IPS-20b (cell line): Measurements from ENCODE around the gene SEM1.
"Not testable (repeated sequence)": the region's sequence is repeated elsewhere in the genome, so short reads cannot be mapped to it uniquely, and the experiment has no call there.

Source experiments
- H3K27ac ChIP-seq: one replicate; pipeline ENCODE4 v1.5.1; 2013; ENCODE audit warnings: low read length
- H3K27me3 ChIP-seq: 2 replicates; pipeline ENCODE4 v1.6.1; 2013; ENCODE audit warnings: mild to moderate bottlenecking, low read length, inconsistent platforms; ENCODE audit not compliant: insufficient read depth
- H3K36me3 ChIP-seq: 2 replicates; pipeline ENCODE4 v1.6.1; 2013; ENCODE audit warnings: low read depth, mild to moderate bottlenecking, inconsistent platforms, low read length, moderate library complexity; ENCODE audit not compliant: insufficient read depth
- H3K4me1 ChIP-seq: 2 replicates; pipeline ENCODE4 v1.6.1; 2013; ENCODE audit warnings: mild to moderate bottlenecking, control low read depth, inconsistent platforms, low read length, moderate library complexity; ENCODE audit not compliant: insufficient read depth
- H3K4me3 ChIP-seq: 2 replicates; pipeline ENCODE4 v1.5.1; 2013; ENCODE audit warnings: mild to moderate bottlenecking, low read length, inconsistent platforms
- H3K9ac ChIP-seq: 2 replicates; pipeline ENCODE4 v1.6.1; 2013; ENCODE audit warnings: low read depth, mild to moderate bottlenecking, inconsistent platforms, low read length, moderate library complexity
- H3K9me3 ChIP-seq: 2 replicates; pipeline ENCODE4 v1.6.1; 2013; ENCODE audit warnings: mild to moderate bottlenecking, low read depth, low read length, inconsistent platforms; ENCODE audit not compliant: insufficient read depth

Gene SEM1

GRCh38 chr7:96676919-96677318 lies 32.7 kb downstream of the SEM1 start:
- Histone ChIP-seq H3K4me3 (no peak overlapping the region), H3K27me3 (no peaks in the 10 kb centered on the region), H3K4me1 (no peaks in the 10 kb centered on the region), H3K27ac (no peak overlapping the region), H3K36me3 (no peaks in the 10 kb centered on the region), H3K9ac (no peak overlapping the region), H3K9me3 (no peaks in the 10 kb centered on the region)

GRCh38 chr7:96675548-96675947 lies 34.1 kb downstream of the SEM1 start:
- Histone ChIP-seq H3K27me3 (no peaks in the 10 kb centered on the region), H3K9ac (no peak overlapping the region), H3K4me1 (no peaks in the 10 kb centered on the region)

GRCh38 chr7:96674565-96674964 lies 35.1 kb downstream of the SEM1 start:
- Histone ChIP-seq H3K27me3 (no peaks in the 10 kb centered on the region), H3K4me1 (no peaks in the 10 kb centered on the region), H3K9me3 (no peaks in the 10 kb centered on the region), H3K27ac (no peak overlapping the region), H3K4me3 (no peak overlapping the region), H3K9ac (no peak overlapping the region), H3K36me3 (no peaks in the 10 kb centered on the region)

More at GRCh38 chr7:96675548-96675947, 34.1 kb downstream of the SEM1 start:
- Histone ChIP-seq H3K36me3 (no peaks in the 10 kb centered on the region), H3K9me3 (no peaks in the 10 kb centered on the region), H3K27ac (no peak overlapping the region), H3K4me3 (no peak overlapping the region)

- Histone ChIP-seq H3K27me3 (no peaks in the 10 kb centered on the region), H3K9me3 (no peaks in the 10 kb centered on the region), H3K4me3 (no peak overlapping the region), H3K9ac (no peak overlapping the region), H3K27ac (no peak overlapping the region), H3K4me1 (no peaks in the 10 kb centered on the region), H3K36me3 (no peaks in the 10 kb centered on the region)
These were observed 37.8 kb downstream of the SEM1 start for GRCh38 chr7:96671854-96672253.

- no peak overlapping the region for H3K4me3 ChIP-seq
- no peaks in the 10 kb centered on the region for H3K4me1 ChIP-seq
- no peaks in the 10 kb centered on the region for H3K36me3 ChIP-seq
- H3K9me3 ChIP-seq = no peaks in the 10 kb centered on the region
- H3K9ac ChIP-seq = no peak overlapping the region
- H3K27ac ChIP-seq = no peak overlapping the region
- no peaks in the 10 kb centered on the region for H3K27me3 ChIP-seq
These were observed 39.0 kb downstream of the SEM1 start for GRCh38 chr7:96670338-96671289.

GRCh38 chr7:96669812-96670211 lies 39.8 kb downstream of the SEM1 start:
- Histone ChIP-seq H3K4me3 (no peak overlapping the region), H3K9ac (no peak overlapping the region), H3K27me3 (no peaks in the 10 kb centered on the region), H3K4me1 (no peaks in the 10 kb centered on the region), H3K27ac (no peak overlapping the region), H3K36me3 (no peaks in the 10 kb centered on the region), H3K9me3 (no peaks in the 10 kb centered on the region)

GRCh38 chr7:96667026-96667425 lies 42.6 kb downstream of the SEM1 start:
- Histone ChIP-seq H3K36me3 (no peaks in the 10 kb centered on the region), H3K27ac (no peak overlapping the region), H3K4me1 (no peaks in the 10 kb centered on the region), H3K4me3 (no peak overlapping the region), H3K9me3 (no peaks in the 10 kb centered on the region), H3K27me3 (no peaks in the 10 kb centered on the region), H3K9ac (no peak overlapping the region)

- H3K9me3 ChIP-seq = no peaks in the 10 kb centered on the region
- H3K36me3 ChIP-seq = no peaks in the 10 kb centered on the region
- H3K27me3 ChIP-seq = no peaks in the 10 kb centered on the region
- no peak overlapping the region for H3K27ac ChIP-seq
- no peak overlapping the region for H3K9ac ChIP-seq
- no peak overlapping the region for H3K4me3 ChIP-seq
- H3K4me1 ChIP-seq = no peaks in the 10 kb centered on the region
These were observed 44.0 kb downstream of the SEM1 start for GRCh38 chr7:96665689-96666088.

- no peak overlapping the region for H3K9ac ChIP-seq
- H3K4me3 ChIP-seq = no peak overlapping the region
- no peaks in the 10 kb centered on the region for H3K9me3 ChIP-seq
- no peaks in the 10 kb centered on the region for H3K36me3 ChIP-seq
- no peak overlapping the region for H3K27ac ChIP-seq
- H3K4me1 ChIP-seq = no peaks in the 10 kb centered on the region
- H3K27me3 ChIP-seq = no peaks in the 10 kb centered on the region
These were observed 44.9 kb downstream of the SEM1 start for GRCh38 chr7:96664793-96665192.

- no peak overlapping the region for H3K27ac ChIP-seq
- H3K36me3 ChIP-seq = no peaks in the 10 kb centered on the region
These were observed 45.7 kb downstream of the SEM1 start for GRCh38 chr7:96663871-96664445.

GRCh38 chr7:96663457-96663856 lies 46.2 kb downstream of the SEM1 start:
- Histone ChIP-seq H3K4me3 (no peak overlapping the region), H3K4me1 (peaks cover 6% of the 10 kb centered on the region), H3K9ac (no peak overlapping the region), H3K27ac (no peak overlapping the region), H3K9me3 (no peaks in the 10 kb centered on the region), H3K36me3 (no peaks in the 10 kb centered on the region), H3K27me3 (peaks cover 5% of the 10 kb centered on the region; the same call in 1 of the 2 replicates)

More at GRCh38 chr7:96663871-96664445, 45.7 kb downstream of the SEM1 start:
- Histone ChIP-seq H3K9ac (no peak overlapping the region), H3K4me1 (peaks cover 1% of the 10 kb centered on the region), H3K4me3 (no peak overlapping the region), H3K27me3 (peaks cover 5% of the 10 kb centered on the region; the same call in 1 of the 2 replicates), H3K9me3 (no peaks in the 10 kb centered on the region)

GRCh38 chr7:96662151-96662550 lies 47.5 kb downstream of the SEM1 start:
- H3K36me3 ChIP-seq, H3K4me3 ChIP-seq, H3K9ac ChIP-seq, H3K9me3 ChIP-seq, H3K27me3 ChIP-seq, H3K27ac ChIP-seq: not testable (repeated sequence)
- H3K4me1 ChIP-seq = peaks cover 17% of the 10 kb centered on the region
